Peyer's patch (tissue), 4 donors: ENCODE data around the gene USP8.

ENCODE experiments used
- CTCF ChIP-seq, 6 experiments: fragments of 450-650 bp in 4 of 6; fragments of 200-600 bp in 2 of 6; sonication (generic) in 1 of 6; IDR thresholded peaks; one replicate each; pipeline ENCODE4 v1.5.1; 2017 to 2019; ENCODE audit warnings: antibody characterized with exemption in 6 of 6, mild to moderate bottlenecking in 3 of 6, moderate library complexity in 1 of 6
- POLR2A ChIP-seq, 2 donors: fragments of 450-650 bp; IDR thresholded peaks; one replicate each; pipeline ENCODE4 v1.5.1; 2017; ENCODE audit warnings: antibody characterized with exemption in 2 of 2, mild to moderate bottlenecking in 2 of 2, moderate library complexity in 2 of 2

DNA sequence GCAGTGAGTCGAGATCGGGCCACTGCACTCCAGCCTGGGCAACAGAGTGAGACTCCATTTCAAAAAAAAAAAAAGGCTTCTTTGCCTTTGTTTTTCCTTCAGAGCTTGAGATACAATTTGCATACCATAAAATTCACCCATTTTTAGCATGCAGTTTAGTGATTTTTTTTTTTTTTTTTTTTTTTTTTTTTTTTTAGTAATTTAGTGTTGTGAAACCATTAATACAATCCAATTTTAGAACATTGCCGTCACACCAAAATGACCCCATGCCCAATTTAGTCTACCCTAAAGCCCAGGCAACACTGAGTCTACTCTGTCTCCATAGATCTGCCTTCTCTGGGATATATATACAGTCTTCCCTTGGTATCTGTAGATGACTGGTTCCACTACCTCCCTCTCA is 61.2 kb downstream of the USP8 start:
- TF ChIP-seq CTCF (IDR thresholded peaks at IDR 0.05): no peak
- TF ChIP-seq POLR2A (IDR thresholded peaks at IDR 0.05): no peak
